ENCODE measurements around the gene NCAM1.
"Not testable (repeated sequence)": the region's sequence is repeated elsewhere in the genome, so short reads cannot be mapped to it uniquely, and the experiment has no call there.

DNA sequence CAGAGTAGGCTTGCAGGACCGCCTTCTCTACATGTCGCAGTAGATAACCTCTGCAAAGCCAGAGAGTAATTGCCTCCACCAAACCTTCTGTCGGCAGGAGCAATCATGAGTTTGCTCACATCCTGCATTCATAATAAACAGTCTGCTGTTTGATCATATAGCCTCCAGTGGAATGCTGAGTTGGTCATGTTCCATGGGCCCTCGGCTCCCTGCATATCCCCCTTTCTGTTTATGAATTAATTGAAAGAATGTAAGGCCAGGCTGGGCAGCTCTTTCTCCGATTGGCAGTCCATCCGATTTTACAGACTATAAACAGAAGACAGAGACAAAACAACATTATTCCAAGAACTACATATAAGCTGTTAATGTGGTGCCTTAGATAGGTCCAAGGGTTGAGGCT lies 36.4 kb upstream of the NCAM1 start:
- TF ChIP-seq, protein P1, sequence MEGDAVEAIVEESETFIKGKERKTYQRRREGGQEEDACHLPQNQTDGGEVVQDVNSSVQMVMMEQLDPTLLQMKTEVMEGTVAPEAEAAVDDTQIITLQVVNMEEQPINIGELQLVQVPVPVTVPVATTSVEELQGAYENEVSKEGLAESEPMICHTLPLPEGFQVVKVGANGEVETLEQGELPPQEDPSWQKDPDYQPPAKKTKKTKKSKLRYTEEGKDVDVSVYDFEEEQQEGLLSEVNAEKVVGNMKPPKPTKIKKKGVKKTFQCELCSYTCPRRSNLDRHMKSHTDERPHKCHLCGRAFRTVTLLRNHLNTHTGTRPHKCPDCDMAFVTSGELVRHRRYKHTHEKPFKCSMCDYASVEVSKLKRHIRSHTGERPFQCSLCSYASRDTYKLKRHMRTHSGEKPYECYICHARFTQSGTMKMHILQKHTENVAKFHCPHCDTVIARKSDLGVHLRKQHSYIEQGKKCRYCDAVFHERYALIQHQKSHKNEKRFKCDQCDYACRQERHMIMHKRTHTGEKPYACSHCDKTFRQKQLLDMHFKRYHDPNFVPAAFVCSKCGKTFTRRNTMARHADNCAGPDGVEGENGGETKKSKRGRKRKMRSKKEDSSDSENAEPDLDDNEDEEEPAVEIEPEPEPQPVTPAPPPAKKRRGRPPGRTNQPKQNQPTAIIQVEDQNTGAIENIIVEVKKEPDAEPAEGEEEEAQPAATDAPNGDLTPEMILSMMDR (IDR thresholded peaks at IDR 0.05), result not testable (repeated sequence)
- not testable (repeated sequence) for TF ChIP-seq POLR2A (IDR thresholded peaks at IDR 0.05); POLR2AphosphoS5 (IDR thresholded peaks at IDR 0.05); EP300 (IDR thresholded peaks at IDR 0.05; ENCODE audit: low read depth)

Data from transverse colon (tissue), 4 donors.